Thyroid gland (tissue), 4 donors: Measurements from ENCODE around the gene CAMK1D.

Experiments
- POLR2A ChIP-seq, 2 donors: fragments of 450-650 bp; IDR thresholded peaks; one replicate each; pipeline ENCODE4 v1.6.1; 2017; ENCODE audit warnings: antibody characterized with exemption in 2 of 2, mild to moderate bottlenecking in 2 of 2, moderate library complexity in 1 of 2
- TF ChIP-seq, protein P1 (sequence below), 6 experiments: fragments of 200-600 bp in 3 of 6; fragments of 450-650 bp in 3 of 6; sonication (generic) in 3 of 6; IDR thresholded peaks; one replicate each; pipeline ENCODE4 v1.5.1; 2016 to 2019; ENCODE audit warnings: antibody characterized with exemption in 6 of 6, mild to moderate bottlenecking in 2 of 6, inconsistent platforms in 1 of 6, moderate library complexity in 1 of 6

DNA sequence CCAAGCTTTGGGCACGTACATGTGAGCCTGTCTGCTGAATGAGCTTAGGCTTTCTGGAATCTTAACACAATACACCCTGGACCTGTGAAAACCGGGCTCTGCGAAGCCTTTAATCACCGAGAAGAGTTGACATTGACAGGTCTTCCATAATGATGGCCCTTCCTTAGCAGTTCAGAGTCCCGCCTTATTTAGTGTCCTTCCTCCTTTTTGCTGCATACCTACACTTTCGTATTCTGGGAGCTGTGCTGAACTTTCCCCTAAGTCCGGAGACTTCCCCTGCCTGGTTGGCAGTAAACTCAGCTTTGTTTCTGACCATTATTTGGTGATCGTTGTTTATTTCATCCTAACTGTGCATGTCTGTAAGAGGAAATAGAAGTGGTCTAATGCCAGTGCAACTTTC is 212.0 kb downstream of the CAMK1D start:
- TF ChIP-seq, protein P1, sequence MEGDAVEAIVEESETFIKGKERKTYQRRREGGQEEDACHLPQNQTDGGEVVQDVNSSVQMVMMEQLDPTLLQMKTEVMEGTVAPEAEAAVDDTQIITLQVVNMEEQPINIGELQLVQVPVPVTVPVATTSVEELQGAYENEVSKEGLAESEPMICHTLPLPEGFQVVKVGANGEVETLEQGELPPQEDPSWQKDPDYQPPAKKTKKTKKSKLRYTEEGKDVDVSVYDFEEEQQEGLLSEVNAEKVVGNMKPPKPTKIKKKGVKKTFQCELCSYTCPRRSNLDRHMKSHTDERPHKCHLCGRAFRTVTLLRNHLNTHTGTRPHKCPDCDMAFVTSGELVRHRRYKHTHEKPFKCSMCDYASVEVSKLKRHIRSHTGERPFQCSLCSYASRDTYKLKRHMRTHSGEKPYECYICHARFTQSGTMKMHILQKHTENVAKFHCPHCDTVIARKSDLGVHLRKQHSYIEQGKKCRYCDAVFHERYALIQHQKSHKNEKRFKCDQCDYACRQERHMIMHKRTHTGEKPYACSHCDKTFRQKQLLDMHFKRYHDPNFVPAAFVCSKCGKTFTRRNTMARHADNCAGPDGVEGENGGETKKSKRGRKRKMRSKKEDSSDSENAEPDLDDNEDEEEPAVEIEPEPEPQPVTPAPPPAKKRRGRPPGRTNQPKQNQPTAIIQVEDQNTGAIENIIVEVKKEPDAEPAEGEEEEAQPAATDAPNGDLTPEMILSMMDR (IDR thresholded peaks at IDR 0.05) = no peak
- no peak for TF ChIP-seq POLR2A (IDR thresholded peaks at IDR 0.05)
